Measurements from ENCODE around the gene SHQ1.

DNA sequence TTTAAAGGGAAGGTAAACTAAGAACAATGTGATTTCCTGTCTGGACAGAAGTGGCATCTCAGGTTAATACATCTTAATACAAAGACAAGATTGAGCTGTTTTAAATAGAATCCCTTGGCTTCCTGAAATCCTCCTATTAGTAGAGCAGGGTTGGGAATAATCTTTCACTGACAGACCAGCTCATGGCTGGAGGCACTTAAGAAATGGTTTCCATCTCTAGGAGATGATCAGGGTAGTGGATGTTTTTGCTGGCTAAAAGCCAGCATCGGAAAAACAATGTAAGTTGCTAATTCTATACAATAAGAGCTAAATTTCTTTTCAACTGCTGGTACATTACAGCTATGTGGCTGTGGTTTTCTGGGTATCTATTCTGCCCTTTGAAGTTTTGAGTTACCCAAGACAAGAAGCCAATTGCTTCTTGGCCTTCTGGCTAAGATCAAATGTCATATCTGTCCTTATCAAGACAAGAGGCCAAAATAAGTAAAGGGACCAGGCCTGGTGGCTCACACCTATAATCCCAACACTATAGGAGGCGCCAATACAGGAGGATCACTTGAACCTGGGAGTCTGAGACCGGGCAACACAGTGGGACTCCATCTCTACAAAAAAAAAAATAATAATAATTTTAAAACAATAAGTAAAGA, 49.6 kb downstream of the SHQ1 start:
- TF ChIP-seq, protein P1, sequence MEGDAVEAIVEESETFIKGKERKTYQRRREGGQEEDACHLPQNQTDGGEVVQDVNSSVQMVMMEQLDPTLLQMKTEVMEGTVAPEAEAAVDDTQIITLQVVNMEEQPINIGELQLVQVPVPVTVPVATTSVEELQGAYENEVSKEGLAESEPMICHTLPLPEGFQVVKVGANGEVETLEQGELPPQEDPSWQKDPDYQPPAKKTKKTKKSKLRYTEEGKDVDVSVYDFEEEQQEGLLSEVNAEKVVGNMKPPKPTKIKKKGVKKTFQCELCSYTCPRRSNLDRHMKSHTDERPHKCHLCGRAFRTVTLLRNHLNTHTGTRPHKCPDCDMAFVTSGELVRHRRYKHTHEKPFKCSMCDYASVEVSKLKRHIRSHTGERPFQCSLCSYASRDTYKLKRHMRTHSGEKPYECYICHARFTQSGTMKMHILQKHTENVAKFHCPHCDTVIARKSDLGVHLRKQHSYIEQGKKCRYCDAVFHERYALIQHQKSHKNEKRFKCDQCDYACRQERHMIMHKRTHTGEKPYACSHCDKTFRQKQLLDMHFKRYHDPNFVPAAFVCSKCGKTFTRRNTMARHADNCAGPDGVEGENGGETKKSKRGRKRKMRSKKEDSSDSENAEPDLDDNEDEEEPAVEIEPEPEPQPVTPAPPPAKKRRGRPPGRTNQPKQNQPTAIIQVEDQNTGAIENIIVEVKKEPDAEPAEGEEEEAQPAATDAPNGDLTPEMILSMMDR (IDR thresholded peaks at IDR 0.05): no peak
- TF ChIP-seq POLR2AphosphoS5 (IDR thresholded peaks at IDR 0.05) (no peak), POLR2A (IDR thresholded peaks at IDR 0.05; ENCODE audit: low read depth) (no peak)

All from esophagus muscularis mucosa (tissue), 3 donors.